ENCODE results near the gene C21orf58. TPM values are rescaled to one million over a fixed set of nuclear protein-coding genes. Genes with fewer than 3 reads are reported as not detected.
"Not testable (repeated sequence)": the region's sequence is repeated elsewhere in the genome, so short reads cannot be mapped to it uniquely, and the experiment has no call there.

Gene C21orf58
- total and polyA plus RNA-seq, 4 experiments from 2014 or later, result 0.35 to 9.4 (median 4.7) TPM

- Histone ChIP-seq H3K36me3 (ENCODE audit: insufficient read depth, low read length) (no peaks in the 10 kb centered on the region), H3K27ac (ENCODE audit: low read depth, low read length) (no peak overlapping the region), H3K27me3 (ENCODE audit: insufficient read depth, low read length) (no peaks in the 10 kb centered on the region), H3K4me1 (ENCODE audit: insufficient read depth, low read length) (peaks cover 16% of the 10 kb centered on the region), H3K4me3 (ENCODE audit: low read length in 2 of 2) (no peak overlapping the region), H3K9me3 (ENCODE audit: control insufficient read depth in 1 of 2, low read length in 2 of 2) (no peaks in the 10 kb centered on the region)
- H3K9me3 Mint-ChIP-seq, result peaks cover 0 to 1% (median 0%) of the 10 kb centered on the region in 8 donors
- ChIA-PET POLR2A (ENCODE audit: partially characterized antibody) (no interaction called here), CTCF (ENCODE audit: partially characterized antibody) (no interaction called here)
- peaks cover 9 to 21% (median 13%) of the 10 kb centered on the region in 4 donors for H3K4me1 Mint-ChIP-seq
- H3K27me3 Mint-ChIP-seq, result no peaks in the 10 kb centered on the region
- H3K27ac Mint-ChIP-seq, result no peak overlapping the region
- no peaks in the 10 kb centered on the region for H3K36me3 Mint-ChIP-seq
- no peak overlapping the region for H3K4me3 Mint-ChIP-seq
- DNase-seq, result no peak
- intact Hi-C loops (cut with micrococcal nuclease), result no loop called here
Observed at GRCh38 chr21:46317710-46318463, 5.8 kb downstream of the C21orf58 start.

GRCh38 chr21:46316708-46317324 is 6.9 kb downstream of the C21orf58 start:
- ChIA-PET POLR2A (ENCODE audit: partially characterized antibody) (no interaction called here), CTCF (ENCODE audit: partially characterized antibody) (no interaction called here)
- no peaks in the 10 kb centered on the region for H3K9me3 ChIP-seq (ENCODE audit: control insufficient read depth in 1 of 2, low read length in 2 of 2)
- Mint-ChIP-seq H3K4me3 (no peak overlapping the region), H3K27ac (no peak overlapping the region), H3K36me3 (no peaks in the 10 kb centered on the region), H3K27me3 (no peaks in the 10 kb centered on the region), H3K9me3 (peaks cover 0 to 1% (median 0%) of the 10 kb centered on the region in 8 donors), H3K4me1 (peaks cover 3 to 10% (median 8%) of the 10 kb centered on the region in 4 donors)
- H3K4me3 ChIP-seq (ENCODE audit: low read length in 2 of 2), result no peak overlapping the region
- no peaks in the 10 kb centered on the region for H3K36me3 ChIP-seq (ENCODE audit: insufficient read depth, low read length)
- intact Hi-C loops (cut with micrococcal nuclease), result no loop called here
- H3K27ac ChIP-seq (ENCODE audit: low read depth, low read length), result no peak overlapping the region
- no peaks in the 10 kb centered on the region for H3K27me3 ChIP-seq (ENCODE audit: insufficient read depth, low read length)
- H3K4me1 ChIP-seq (ENCODE audit: insufficient read depth, low read length), result peaks cover 6% of the 10 kb centered on the region
- DNase-seq, result no peak

GRCh38 chr21:46314441-46315020 is 9.1 kb downstream of the C21orf58 start:
- no peak overlapping the region for H3K27ac Mint-ChIP-seq
- H3K9me3 ChIP-seq (ENCODE audit: control insufficient read depth in 1 of 2, low read length in 2 of 2), result no peaks in the 10 kb centered on the region
- POLR2A ChIA-PET (ENCODE audit: partially characterized antibody), result no interaction called here
- H3K27me3 ChIP-seq (ENCODE audit: insufficient read depth, low read length), result no peaks in the 10 kb centered on the region
- no peaks in the 10 kb centered on the region for H3K36me3 Mint-ChIP-seq
- CTCF ChIA-PET (ENCODE audit: partially characterized antibody), result no interaction called here
- no peak overlapping the region for H3K4me3 Mint-ChIP-seq
- DNase-seq, result no peak
- no peak overlapping the region for H3K4me3 ChIP-seq (ENCODE audit: low read length in 2 of 2)
- peaks cover 0 to under 1% (median 0%) of the 10 kb centered on the region in 8 donors for H3K9me3 Mint-ChIP-seq
- no peaks in the 10 kb centered on the region for H3K4me1 Mint-ChIP-seq
- no peaks in the 10 kb centered on the region for H3K27me3 Mint-ChIP-seq
- H3K27ac ChIP-seq (ENCODE audit: low read depth, low read length), result no peak overlapping the region
- no peaks in the 10 kb centered on the region for H3K4me1 ChIP-seq (ENCODE audit: insufficient read depth, low read length)
- intact Hi-C loops (cut with micrococcal nuclease), result no loop called here
- H3K36me3 ChIP-seq (ENCODE audit: insufficient read depth, low read length), result no peaks in the 10 kb centered on the region

- Mint-ChIP-seq H3K9me3 (no peaks in the 10 kb centered on the region), H3K4me1 (no peaks in the 10 kb centered on the region), H3K4me3 (no peak overlapping the region), H3K27ac (no peak overlapping the region), H3K27me3 (no peaks in the 10 kb centered on the region), H3K36me3 (no peaks in the 10 kb centered on the region)
- ChIA-PET CTCF (ENCODE audit: partially characterized antibody) (no interaction called here), POLR2A (ENCODE audit: partially characterized antibody) (no interaction called here)
- Histone ChIP-seq H3K4me3 (ENCODE audit: low read length in 2 of 2) (no peak overlapping the region), H3K27me3 (ENCODE audit: insufficient read depth, low read length) (no peaks in the 10 kb centered on the region), H3K4me1 (ENCODE audit: insufficient read depth, low read length) (no peaks in the 10 kb centered on the region), H3K27ac (ENCODE audit: low read depth, low read length) (no peak overlapping the region), H3K9me3 (ENCODE audit: control insufficient read depth in 1 of 2, low read length in 2 of 2) (no peaks in the 10 kb centered on the region), H3K36me3 (ENCODE audit: insufficient read depth, low read length) (no peaks in the 10 kb centered on the region)
- intact Hi-C loops (cut with micrococcal nuclease), result no loop called here
- no peak for DNase-seq
Observed at GRCh38 chr21:46312949-46313348, 10.7 kb downstream of the C21orf58 start.

GRCh38 chr21:46311568-46311967 is 12.1 kb downstream of the C21orf58 start:
- Mint-ChIP-seq H3K9me3 (no peaks in the 10 kb centered on the region), H3K4me3 (no peak overlapping the region), H3K36me3 (peaks cover 0 to 2% of the 10 kb centered on the region in 2 donors), H3K27ac (no peak overlapping the region), H3K4me1 (peaks cover 0 to 1% (median 0%) of the 10 kb centered on the region in 4 donors), H3K27me3 (no peaks in the 10 kb centered on the region)
- Histone ChIP-seq H3K9me3 (ENCODE audit: control insufficient read depth in 1 of 2, low read length in 2 of 2) (no peaks in the 10 kb centered on the region), H3K27me3 (ENCODE audit: insufficient read depth, low read length) (no peaks in the 10 kb centered on the region), H3K4me3 (ENCODE audit: low read length in 2 of 2) (no peak overlapping the region), H3K4me1 (ENCODE audit: insufficient read depth, low read length) (no peaks in the 10 kb centered on the region), H3K36me3 (ENCODE audit: insufficient read depth, low read length) (no peaks in the 10 kb centered on the region), H3K27ac (ENCODE audit: low read depth, low read length) (no peak overlapping the region)
- intact Hi-C loops (cut with micrococcal nuclease), result no loop called here
- ChIA-PET CTCF (ENCODE audit: partially characterized antibody) (no interaction called here), POLR2A (ENCODE audit: partially characterized antibody) (no interaction called here)
- DNase-seq, result no peak

- H3K27ac Mint-ChIP-seq; H3K36me3 ChIP-seq (ENCODE audit: insufficient read depth, low read length); H3K4me1 ChIP-seq (ENCODE audit: insufficient read depth, low read length); H3K4me3 ChIP-seq (ENCODE audit: low read length in 2 of 2); intact Hi-C loops (cut with micrococcal nuclease); H3K4me1 Mint-ChIP-seq; H3K36me3 Mint-ChIP-seq; H3K9me3 Mint-ChIP-seq; H3K4me3 Mint-ChIP-seq; POLR2A ChIA-PET (ENCODE audit: partially characterized antibody); H3K27me3 Mint-ChIP-seq; DNase-seq; H3K9me3 ChIP-seq (ENCODE audit: control insufficient read depth in 1 of 2, low read length in 2 of 2); H3K27ac ChIP-seq (ENCODE audit: low read depth, low read length); H3K27me3 ChIP-seq (ENCODE audit: insufficient read depth, low read length): not testable (repeated sequence)
- CTCF ChIA-PET (ENCODE audit: partially characterized antibody), result interaction anchor here (1.6 kb wide), 1 partner anchor 13 kb away, joined by 3 read pairs; the partner anchor contains the start of gene C21orf58
Observed at GRCh38 chr21:46310260-46310659, 13.4 kb downstream of the C21orf58 start.

- H3K27ac Mint-ChIP-seq, result peak overlapping the region in 1 of 7 donors; percentile 60
- H3K27me3 Mint-ChIP-seq, result no peaks in the 10 kb centered on the region
- ChIA-PET CTCF (ENCODE audit: partially characterized antibody) (no interaction called here), POLR2A (ENCODE audit: partially characterized antibody) (no interaction called here)
- Histone ChIP-seq H3K36me3 (ENCODE audit: insufficient read depth, low read length) (no peaks in the 10 kb centered on the region), H3K4me1 (ENCODE audit: insufficient read depth, low read length) (no peaks in the 10 kb centered on the region), H3K27me3 (ENCODE audit: insufficient read depth, low read length) (no peaks in the 10 kb centered on the region), H3K9me3 (ENCODE audit: control insufficient read depth in 1 of 2, low read length in 2 of 2) (no peaks in the 10 kb centered on the region), H3K27ac (ENCODE audit: low read depth, low read length) (no peak overlapping the region), H3K4me3 (ENCODE audit: low read length in 2 of 2) (no peak overlapping the region)
- DNase-seq, result no peak
- H3K4me3 Mint-ChIP-seq, result no peak overlapping the region
- no peaks in the 10 kb centered on the region for H3K9me3 Mint-ChIP-seq
- intact Hi-C loops (cut with micrococcal nuclease), result no loop called here
- peaks cover 2 to 7% of the 10 kb centered on the region in 2 donors for H3K36me3 Mint-ChIP-seq
- peaks cover 0 to 3% (median 0%) of the 10 kb centered on the region in 4 donors for H3K4me1 Mint-ChIP-seq
Observed at GRCh38 chr21:46308431-46308830, 15.2 kb downstream of the C21orf58 start.
